SU-DHL-6 (cell line): ENCODE measurements around the gene FAIM2.

ENCODE experiments used
- H2AFZ ChIP-seq: fragments of 200-600 bp; sonication (generic); 2 replicates; pipeline ENCODE4 v1.6.1; 2014; ENCODE audit warnings: low read depth, mild to moderate bottlenecking, moderate library complexity, mixed read lengths, antibody characterized with exemption, low read length; ENCODE audit not compliant: severe bottlenecking
- H3F3A ChIP-seq: fragments of 200-600 bp; shearing (Covaris generic); 2 replicates; pipeline ENCODE4 v1.6.0; 2016; ENCODE audit warnings: antibody characterized with exemption, mild to moderate bottlenecking; ENCODE audit not compliant: insufficient read depth
- H3K27ac ChIP-seq: fragments of 200-600 bp; sonication (generic); 2 replicates; pipeline ENCODE4 v1.5.1; 2016; ENCODE audit warnings: low read depth, mild to moderate bottlenecking, low read length, moderate library complexity, mixed read lengths
- H3K27me3 ChIP-seq: fragments of 200-600 bp; sonication (generic), shearing (Covaris generic); 2 replicates; pipeline ENCODE4 v1.6.0; 2014; ENCODE audit warnings: mild to moderate bottlenecking, low read length
- H3K36me3 ChIP-seq: fragments of 200-600 bp; sonication (generic); 2 replicates; pipeline ENCODE4 v1.6.1; 2014; ENCODE audit warnings: mild to moderate bottlenecking, low read length, mixed read lengths
- H3K4me2 ChIP-seq: fragments of 300-600, 200-600 bp; shearing (Covaris generic), sonication (generic); 2 replicates; pipeline ENCODE4 v1.6.0; 2014; ENCODE audit warnings: low read length, low read depth, mild to moderate bottlenecking; ENCODE audit not compliant: poor library complexity, severe bottlenecking
- H3K4me3 ChIP-seq: fragments of 200-600 bp; sonication (generic); 2 replicates; pipeline ENCODE4 v1.5.1; 2014; ENCODE audit warnings: antibody characterized with exemption, low read length, mild to moderate bottlenecking, mixed read lengths; ENCODE audit not compliant: insufficient read depth, poor library complexity, severe bottlenecking
- H3K79me2 ChIP-seq: fragments of 200-600 bp; sonication (generic); 2 replicates; pipeline ENCODE4 v1.6.1; 2014; ENCODE audit warnings: mild to moderate bottlenecking, low read length, moderate library complexity; ENCODE audit not compliant: insufficient read depth
- H3K9ac ChIP-seq: fragments of 200-600 bp; sonication (generic); 2 replicates; pipeline ENCODE4 v1.7.0; 2014; ENCODE audit warnings: mild to moderate bottlenecking, low read length
- H3K9me2 ChIP-seq: fragments of 200-600 bp; sonication (generic); replicated peaks from 2 replicates; pipeline ENCODE4 v1.6.1; 2014; ENCODE audit warnings: low read length; ENCODE audit not compliant: insufficient read depth
- H3K9me3 ChIP-seq: fragments of 200-600 bp; sonication (generic); 2 replicates; pipeline ENCODE4 v1.6.1; 2014; ENCODE audit warnings: low read length, mixed read lengths; ENCODE audit not compliant: insufficient read depth
- H4K20me1 ChIP-seq: fragments of 200-600 bp; sonication (generic); 2 replicates; pipeline ENCODE4 v1.6.1; 2014; ENCODE audit warnings: low read depth, mild to moderate bottlenecking, antibody characterized with exemption, low read length, moderate library complexity, mixed read lengths
- EZH2phosphoT487 ChIP-seq: fragments of 200-600 bp; sonication (generic), shearing (Covaris generic); conservative IDR thresholded peaks from 2 replicates; pipeline ENCODE4 v1.6.1; 2018; ENCODE audit warnings: mild to moderate bottlenecking, antibody characterized with exemption, low read length, moderate library complexity, mixed read lengths
- TF ChIP-seq, protein P1 (sequence below): fragments of 200-600 bp; sonication (generic); IDR thresholded peaks from one replicate; pipeline ENCODE4 v1.5.1; 2017; ENCODE audit warnings: antibody characterized with exemption, mild to moderate bottlenecking, low read length, moderate library complexity; ENCODE audit not compliant: insufficient read depth, poor library complexity, severe bottlenecking

The FAIM2 gene

DNA sequence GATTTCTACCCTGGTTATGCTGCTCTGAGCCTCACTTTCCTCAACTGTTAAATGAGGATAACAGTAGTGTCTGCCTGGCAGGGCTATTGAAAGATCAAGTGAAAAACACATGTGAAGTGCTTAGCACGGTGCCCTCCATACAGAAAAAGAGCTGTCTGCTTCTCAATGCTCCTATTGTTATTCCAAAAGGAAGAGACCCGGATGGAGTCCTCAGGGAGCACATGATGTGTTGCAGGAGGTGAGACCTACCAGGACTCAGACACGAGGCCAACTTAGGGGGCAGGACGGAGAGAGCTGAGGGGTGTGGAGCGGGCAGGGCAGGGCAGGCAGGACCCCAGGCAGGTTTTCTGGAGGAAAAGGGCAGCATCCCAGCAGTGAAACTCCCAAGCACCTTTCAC, 8.9 kb downstream of the FAIM2 start:
- Histone ChIP-seq H3K9me3 (no peaks in the 10 kb centered on the region), H3K9ac (no peak overlapping the region), H2AFZ (no peak overlapping the region), H3K9me2 (no peaks in the 10 kb centered on the region), H3K27me3 (no peaks in the 10 kb centered on the region), H3K36me3 (no peaks in the 10 kb centered on the region), H3K4me2 (no peak overlapping the region), H3F3A (no peaks in the 10 kb centered on the region), H4K20me1 (no peaks in the 10 kb centered on the region), H3K4me3 (no peak overlapping the region), H3K27ac (no peak overlapping the region), H3K79me2 (no peaks in the 10 kb centered on the region)
- TF ChIP-seq, protein P1, sequence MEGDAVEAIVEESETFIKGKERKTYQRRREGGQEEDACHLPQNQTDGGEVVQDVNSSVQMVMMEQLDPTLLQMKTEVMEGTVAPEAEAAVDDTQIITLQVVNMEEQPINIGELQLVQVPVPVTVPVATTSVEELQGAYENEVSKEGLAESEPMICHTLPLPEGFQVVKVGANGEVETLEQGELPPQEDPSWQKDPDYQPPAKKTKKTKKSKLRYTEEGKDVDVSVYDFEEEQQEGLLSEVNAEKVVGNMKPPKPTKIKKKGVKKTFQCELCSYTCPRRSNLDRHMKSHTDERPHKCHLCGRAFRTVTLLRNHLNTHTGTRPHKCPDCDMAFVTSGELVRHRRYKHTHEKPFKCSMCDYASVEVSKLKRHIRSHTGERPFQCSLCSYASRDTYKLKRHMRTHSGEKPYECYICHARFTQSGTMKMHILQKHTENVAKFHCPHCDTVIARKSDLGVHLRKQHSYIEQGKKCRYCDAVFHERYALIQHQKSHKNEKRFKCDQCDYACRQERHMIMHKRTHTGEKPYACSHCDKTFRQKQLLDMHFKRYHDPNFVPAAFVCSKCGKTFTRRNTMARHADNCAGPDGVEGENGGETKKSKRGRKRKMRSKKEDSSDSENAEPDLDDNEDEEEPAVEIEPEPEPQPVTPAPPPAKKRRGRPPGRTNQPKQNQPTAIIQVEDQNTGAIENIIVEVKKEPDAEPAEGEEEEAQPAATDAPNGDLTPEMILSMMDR = no peak
- TF ChIP-seq EZH2phosphoT487 = no peak

GRCh38 chr12:49893753-49894750, 9.6 kb downstream of the FAIM2 start:
- Histone ChIP-seq H3F3A (no peaks in the 10 kb centered on the region), H4K20me1 (no peaks in the 10 kb centered on the region), H3K79me2 (no peaks in the 10 kb centered on the region), H3K36me3 (no peaks in the 10 kb centered on the region), H3K27me3 (no peaks in the 10 kb centered on the region), H3K4me2 (no peak overlapping the region), H2AFZ (no peak overlapping the region), H3K4me3 (no peak overlapping the region), H3K9me3 (no peaks in the 10 kb centered on the region), H3K9ac (no peak overlapping the region), H3K9me2 (no peaks in the 10 kb centered on the region), H3K27ac (no peak overlapping the region)
- TF ChIP-seq, protein P1 = no peak
- no peak for TF ChIP-seq EZH2phosphoT487

DNA sequence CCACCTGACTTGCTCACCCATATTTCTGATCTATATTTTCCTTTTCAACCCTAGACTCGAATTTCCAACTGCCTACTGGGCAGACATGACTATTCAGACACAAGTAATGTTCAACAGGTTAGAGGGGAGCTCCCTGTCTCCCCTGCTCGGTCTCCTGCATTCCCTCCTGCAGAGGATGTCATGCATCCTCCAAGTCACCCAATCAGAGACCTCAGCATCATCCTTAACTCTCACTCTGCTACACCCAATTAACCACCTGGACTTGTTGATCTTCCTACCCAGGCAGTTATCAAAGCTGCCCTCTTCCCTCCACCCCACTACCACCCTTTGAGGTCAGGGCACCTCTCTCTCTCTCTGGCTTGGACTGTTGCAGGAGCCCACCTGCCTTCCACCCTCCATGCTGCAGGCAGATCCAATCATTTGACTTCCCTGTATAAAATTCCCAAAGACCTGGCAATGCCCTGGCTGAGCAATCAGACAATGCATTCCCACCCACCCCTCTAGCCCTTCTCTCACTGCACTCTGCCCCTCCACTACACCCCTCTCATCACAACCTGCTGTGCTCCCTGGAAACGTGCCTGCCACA, 10.9 kb downstream of the FAIM2 start:
- Histone ChIP-seq H3K4me2 (no peak overlapping the region), H3K4me3 (no peak overlapping the region), H3K9ac (no peak overlapping the region), H3K79me2 (no peaks in the 10 kb centered on the region), H4K20me1 (no peaks in the 10 kb centered on the region), H3F3A (no peaks in the 10 kb centered on the region), H3K9me2 (no peaks in the 10 kb centered on the region), H3K27ac (no peak overlapping the region), H3K9me3 (no peaks in the 10 kb centered on the region), H3K27me3 (no peaks in the 10 kb centered on the region), H2AFZ (no peak overlapping the region), H3K36me3 (no peaks in the 10 kb centered on the region)
- TF ChIP-seq, protein P1 = no peak
- no peak for TF ChIP-seq EZH2phosphoT487
